Thyroid gland (tissue), 4 donors: ENCODE data around the gene LGSN.

Source experiments
- CTCF ChIP-seq, 6 experiments: fragments of 200-600 bp in 3 of 6; fragments of 450-650 bp in 3 of 6; sonication (generic) in 3 of 6; IDR thresholded peaks; one replicate each; pipeline ENCODE4 v1.5.1; 2016 to 2019; ENCODE audit warnings: antibody characterized with exemption in 6 of 6, mild to moderate bottlenecking in 2 of 6, inconsistent platforms in 1 of 6, moderate library complexity in 1 of 6
- POLR2A ChIP-seq, 2 donors: fragments of 450-650 bp; IDR thresholded peaks; one replicate each; pipeline ENCODE4 v1.6.1; 2017; ENCODE audit warnings: antibody characterized with exemption in 2 of 2, mild to moderate bottlenecking in 2 of 2, moderate library complexity in 1 of 2

- TF ChIP-seq CTCF (IDR thresholded peaks at IDR 0.05) (no peak), POLR2A (IDR thresholded peaks at IDR 0.05) (no peak)
These were observed 83.4 kb downstream of the LGSN start for GRCh38 chr6:63236398-63236817.
